ENCODE measurements around the gene TXNL4A.

DNA sequence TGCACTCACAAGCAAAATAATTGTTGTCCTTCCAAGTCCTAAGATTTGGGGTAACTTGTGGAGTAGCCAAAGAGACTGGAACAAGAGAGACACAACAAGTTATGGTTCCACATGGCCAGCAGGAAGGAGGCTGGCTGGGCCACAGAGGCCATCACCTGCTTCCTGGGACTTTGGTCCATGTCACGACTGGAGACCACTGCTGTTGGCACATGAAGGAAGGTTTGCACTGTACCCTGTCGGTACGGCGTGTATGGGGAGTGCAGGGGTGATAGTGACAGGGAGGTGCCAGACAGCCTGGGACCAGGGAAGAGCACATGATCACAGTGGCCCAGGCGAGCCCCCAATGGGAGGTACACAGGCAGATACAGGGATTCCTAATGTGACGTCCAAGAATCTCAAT is 52.4 kb downstream of the TXNL4A start:
- TF ChIP-seq POLR2A (IDR thresholded peaks at IDR 0.05; ENCODE audit: borderline replicate concordance, extremely low read depth, insufficient read depth, insufficient read length) = no peak
- no peak for TF ChIP-seq EGR1 (IDR thresholded peaks at IDR 0.05; ENCODE audit: low read depth)
- TF ChIP-seq, protein P1, sequence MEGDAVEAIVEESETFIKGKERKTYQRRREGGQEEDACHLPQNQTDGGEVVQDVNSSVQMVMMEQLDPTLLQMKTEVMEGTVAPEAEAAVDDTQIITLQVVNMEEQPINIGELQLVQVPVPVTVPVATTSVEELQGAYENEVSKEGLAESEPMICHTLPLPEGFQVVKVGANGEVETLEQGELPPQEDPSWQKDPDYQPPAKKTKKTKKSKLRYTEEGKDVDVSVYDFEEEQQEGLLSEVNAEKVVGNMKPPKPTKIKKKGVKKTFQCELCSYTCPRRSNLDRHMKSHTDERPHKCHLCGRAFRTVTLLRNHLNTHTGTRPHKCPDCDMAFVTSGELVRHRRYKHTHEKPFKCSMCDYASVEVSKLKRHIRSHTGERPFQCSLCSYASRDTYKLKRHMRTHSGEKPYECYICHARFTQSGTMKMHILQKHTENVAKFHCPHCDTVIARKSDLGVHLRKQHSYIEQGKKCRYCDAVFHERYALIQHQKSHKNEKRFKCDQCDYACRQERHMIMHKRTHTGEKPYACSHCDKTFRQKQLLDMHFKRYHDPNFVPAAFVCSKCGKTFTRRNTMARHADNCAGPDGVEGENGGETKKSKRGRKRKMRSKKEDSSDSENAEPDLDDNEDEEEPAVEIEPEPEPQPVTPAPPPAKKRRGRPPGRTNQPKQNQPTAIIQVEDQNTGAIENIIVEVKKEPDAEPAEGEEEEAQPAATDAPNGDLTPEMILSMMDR (IDR thresholded peaks at IDR 0.05 in 2 of 3, conservative IDR thresholded peaks at IDR 0.05 in 1 of 3; ENCODE audit: borderline replicate concordance in 1 of 3, insufficient read depth in 1 of 3, low read depth in 2 of 3, low read length in 2 of 3) = no peak
- no peak for TF ChIP-seq CEBPB (IDR thresholded peaks at IDR 0.05; ENCODE audit: low read depth)
